IPS-18a (cell line): ENCODE measurements around the gene SPTLC1.
"Not testable (repeated sequence)": the region's sequence is repeated elsewhere in the genome, so short reads cannot be mapped to it uniquely, and the experiment has no call there.

ENCODE experiments used
- H3K27ac ChIP-seq: one replicate; pipeline ENCODE4 v1.5.1; 2013; ENCODE audit warnings: low read length
- H3K27me3 ChIP-seq: one replicate; pipeline ENCODE4 v1.6.1; 2013; ENCODE audit warnings: mild to moderate bottlenecking, low read length; ENCODE audit not compliant: control insufficient read depth, insufficient read depth
- H3K36me3 ChIP-seq: one replicate; pipeline ENCODE4 v1.6.1; 2013; ENCODE audit warnings: low read depth, low read length; ENCODE audit not compliant: control insufficient read depth
- H3K4me1 ChIP-seq: one replicate; pipeline ENCODE4 v1.6.1; 2013; ENCODE audit warnings: low read depth, low read length; ENCODE audit not compliant: control insufficient read depth
- H3K4me3 ChIP-seq: one replicate; pipeline ENCODE4 v1.5.1; 2013; ENCODE audit warnings: low read length
- H3K9ac ChIP-seq: one replicate; pipeline ENCODE4 v1.6.1; 2013; ENCODE audit warnings: mild to moderate bottlenecking, low read length, moderate library complexity
- H3K9me3 ChIP-seq: one replicate; pipeline ENCODE4 v1.6.1; 2013; ENCODE audit warnings: low read depth, low read length; ENCODE audit not compliant: control insufficient read depth

The SPTLC1 gene

GRCh38 chr9:92151691-92152393, 36.6 kb upstream of the SPTLC1 start:
- Histone ChIP-seq H3K9ac (no peak overlapping the region), H3K36me3 (no peaks in the 10 kb centered on the region), H3K27ac (no peak overlapping the region), H3K9me3 (no peaks in the 10 kb centered on the region), H3K4me3 (no peak overlapping the region), H3K4me1 (peaks cover 10% of the 10 kb centered on the region), H3K27me3 (no peaks in the 10 kb centered on the region)

DNA sequence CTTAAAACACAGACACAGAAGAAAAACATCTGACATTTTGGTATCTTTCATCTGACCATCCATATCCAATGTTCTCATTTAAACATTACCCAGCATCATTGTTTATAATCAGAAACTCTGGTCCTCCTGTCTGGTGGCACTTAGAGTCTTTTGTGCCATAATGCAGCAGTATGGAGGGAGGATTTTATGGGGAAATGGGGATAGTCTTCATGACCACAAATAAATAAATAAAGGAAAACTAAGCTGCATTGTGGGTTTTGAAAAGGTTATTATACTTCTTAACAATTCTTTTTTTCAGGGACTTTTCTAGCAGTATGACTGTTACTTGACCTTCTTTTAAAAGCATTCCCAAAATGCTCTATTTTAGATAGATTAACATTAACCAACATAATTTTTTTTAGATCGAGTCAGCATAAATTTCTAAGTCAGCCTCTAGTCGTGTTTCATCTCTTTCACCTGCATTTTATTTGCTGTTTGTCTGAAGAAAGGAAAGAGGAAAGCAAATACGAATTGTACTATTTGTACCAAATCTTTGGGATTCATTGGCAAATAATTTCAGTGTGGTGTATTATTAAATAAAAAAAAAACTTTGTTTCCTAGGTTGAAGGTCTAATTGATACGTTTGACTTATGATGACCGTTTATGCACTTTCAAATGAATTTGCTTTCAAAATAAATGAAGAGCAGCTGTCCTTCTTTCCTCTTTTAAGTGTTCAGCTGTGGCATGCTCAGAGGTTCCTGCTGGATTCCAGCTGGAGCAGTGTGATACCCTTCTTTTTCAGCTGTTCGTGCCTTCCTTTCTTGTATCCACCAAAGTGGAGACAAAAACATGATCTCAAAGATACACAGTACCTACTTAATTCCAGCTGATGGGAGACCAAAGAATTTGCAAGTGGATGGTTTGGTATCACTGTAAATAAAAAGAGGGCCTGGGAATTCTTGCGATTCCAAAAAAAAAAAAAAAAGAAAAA, 35.6 kb upstream of the SPTLC1 start:
- not testable (repeated sequence) for H3K27me3 ChIP-seq, H3K27ac ChIP-seq, H3K9me3 ChIP-seq, H3K4me3 ChIP-seq, H3K36me3 ChIP-seq, H3K9ac ChIP-seq
- peaks cover 14% of the 10 kb centered on the region for H3K4me1 ChIP-seq

GRCh38 chr9:92147852-92148180, 32.6 kb upstream of the SPTLC1 start:
- H3K9ac ChIP-seq: no peak overlapping the region
- no peak overlapping the region for H3K27ac ChIP-seq
- H3K9me3 ChIP-seq: no peaks in the 10 kb centered on the region
- H3K4me3 ChIP-seq: no peak overlapping the region
- H3K36me3 ChIP-seq: no peaks in the 10 kb centered on the region
- no peaks in the 10 kb centered on the region for H3K27me3 ChIP-seq
- peaks cover 14% of the 10 kb centered on the region for H3K4me1 ChIP-seq

DNA sequence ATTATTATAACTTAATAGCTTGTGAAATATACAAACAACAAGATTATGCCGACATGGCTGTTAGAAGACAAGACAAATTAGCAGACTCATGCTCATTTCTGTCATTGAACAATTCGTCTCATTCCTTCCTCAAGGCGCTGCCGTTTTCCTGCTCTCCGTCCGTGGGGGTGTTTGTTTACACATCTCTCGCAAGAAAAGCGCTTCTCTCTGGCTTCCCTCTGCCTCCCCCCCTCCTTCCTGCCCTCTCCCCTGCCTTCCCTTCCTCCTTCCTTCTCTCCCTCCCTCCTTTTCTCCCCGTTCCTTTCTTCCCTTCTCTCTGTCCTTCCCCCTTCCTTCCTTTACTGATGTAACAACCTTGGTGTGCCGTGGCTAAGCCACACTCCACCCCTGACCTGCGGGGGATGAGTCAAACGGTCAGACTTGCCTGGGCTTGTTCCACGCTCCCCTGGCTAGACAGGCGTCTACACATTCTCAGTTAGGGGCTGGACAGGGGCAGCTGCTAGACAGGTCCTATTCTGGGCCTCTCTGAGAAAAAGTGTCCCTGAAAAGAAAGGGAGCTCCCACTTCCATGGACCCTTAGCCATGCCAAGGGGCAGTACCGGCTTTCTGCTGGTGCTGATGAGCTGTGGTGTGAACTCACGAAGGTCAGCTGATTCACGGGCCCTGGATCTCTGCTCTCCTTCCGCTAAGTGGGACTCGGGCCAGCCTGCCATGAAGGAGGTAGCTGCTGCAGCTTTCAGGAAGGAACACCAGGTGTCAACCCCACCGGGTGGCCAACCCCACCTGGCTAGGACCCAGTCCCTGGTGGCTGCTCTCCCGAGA, 32.0 kb upstream of the SPTLC1 start:
- Histone ChIP-seq H3K4me3 (no peak overlapping the region), H3K9me3 (no peaks in the 10 kb centered on the region), H3K27me3 (peaks cover 2% of the 10 kb centered on the region), H3K9ac (no peak overlapping the region), H3K27ac (no peak overlapping the region), H3K36me3 (no peaks in the 10 kb centered on the region), H3K4me1 (peaks cover 14% of the 10 kb centered on the region)

DNA sequence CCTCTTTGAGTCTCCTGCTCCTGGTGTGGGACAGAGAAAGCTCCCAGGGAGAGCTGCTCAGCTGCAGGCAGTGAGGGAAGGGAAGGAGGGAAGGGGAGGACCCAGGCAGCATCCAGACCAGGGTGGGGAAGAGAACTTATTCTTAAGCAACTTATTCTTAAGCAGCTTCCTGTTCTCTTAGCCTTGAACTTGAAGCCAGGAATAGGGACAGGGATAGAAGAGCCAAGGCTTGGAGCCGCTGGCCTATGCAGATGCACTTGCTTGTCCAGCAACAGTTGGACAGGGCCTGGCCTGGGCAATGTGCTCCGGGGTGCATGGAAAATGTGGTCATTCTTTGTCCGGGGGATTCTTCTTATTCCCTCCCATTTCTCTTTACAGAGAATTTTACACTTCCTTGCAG, 31.4 kb upstream of the SPTLC1 start:
- Histone ChIP-seq H3K4me1 (peaks cover 14% of the 10 kb centered on the region), H3K36me3 (no peaks in the 10 kb centered on the region), H3K4me3 (no peak overlapping the region), H3K27me3 (peaks cover 9% of the 10 kb centered on the region), H3K9ac (no peak overlapping the region), H3K9me3 (no peaks in the 10 kb centered on the region), H3K27ac (no peak overlapping the region)

DNA sequence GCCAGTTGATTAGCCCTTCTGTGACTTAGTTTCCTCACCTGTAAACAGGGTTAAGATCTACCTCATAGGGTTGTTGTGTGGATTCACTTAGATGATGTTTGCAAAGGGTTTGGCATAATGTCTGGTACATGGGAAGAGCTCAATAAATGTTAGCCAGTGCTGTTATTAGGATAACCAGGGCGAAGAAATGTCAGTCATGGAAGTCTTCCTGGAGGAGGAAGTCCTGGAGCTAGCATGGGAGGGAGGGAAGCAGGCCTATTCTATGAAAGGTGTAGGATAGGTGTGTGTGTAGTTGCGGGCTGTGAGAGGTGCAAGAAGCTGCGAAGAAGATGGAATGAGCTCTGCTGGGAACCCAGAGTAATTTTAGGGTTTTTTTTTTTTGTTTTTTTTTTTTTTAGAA, 30.6 kb upstream of the SPTLC1 start:
- not testable (repeated sequence) for H3K4me3 ChIP-seq, H3K27ac ChIP-seq, H3K9ac ChIP-seq, H3K9me3 ChIP-seq, H3K36me3 ChIP-seq
- Histone ChIP-seq H3K4me1 (peaks cover 14% of the 10 kb centered on the region), H3K27me3 (peaks cover 17% of the 10 kb centered on the region)

DNA sequence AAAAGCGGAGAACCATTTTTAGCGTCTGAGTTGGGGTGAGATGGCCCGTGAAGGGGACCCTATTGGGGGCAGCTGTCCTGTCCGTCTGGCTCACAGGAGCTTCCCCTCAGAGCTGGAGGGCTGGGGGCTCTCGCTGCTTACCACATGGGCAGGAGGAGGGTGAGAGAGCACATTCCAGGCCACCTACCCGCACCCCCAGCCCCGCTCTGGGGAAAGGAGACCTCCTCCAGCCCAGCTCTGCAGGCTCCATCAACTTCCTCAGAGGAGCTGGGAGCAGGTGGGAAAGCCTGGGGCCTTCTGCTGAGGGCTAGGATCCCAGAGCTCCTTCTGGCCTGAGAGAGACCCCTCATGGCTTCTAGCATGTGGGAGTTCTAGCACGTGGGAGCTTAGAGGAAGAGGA, 27.1 kb upstream of the SPTLC1 start:
- Histone ChIP-seq H3K9ac (no peak overlapping the region), H3K36me3 (no peaks in the 10 kb centered on the region), H3K4me1 (peaks cover 9% of the 10 kb centered on the region), H3K4me3 (no peak overlapping the region), H3K9me3 (no peaks in the 10 kb centered on the region), H3K27ac (no peak overlapping the region), H3K27me3 (peaks cover 23% of the 10 kb centered on the region)

GRCh38 chr9:92141144-92142129, 26.2 kb upstream of the SPTLC1 start:
- Histone ChIP-seq H3K4me3 (peak overlapping the region; percentile 55), H3K27ac (no peak overlapping the region), H3K9ac (no peak overlapping the region), H3K36me3 (no peaks in the 10 kb centered on the region), H3K27me3 (peaks cover 23% of the 10 kb centered on the region), H3K4me1 (no peaks in the 10 kb centered on the region), H3K9me3 (no peaks in the 10 kb centered on the region)

DNA sequence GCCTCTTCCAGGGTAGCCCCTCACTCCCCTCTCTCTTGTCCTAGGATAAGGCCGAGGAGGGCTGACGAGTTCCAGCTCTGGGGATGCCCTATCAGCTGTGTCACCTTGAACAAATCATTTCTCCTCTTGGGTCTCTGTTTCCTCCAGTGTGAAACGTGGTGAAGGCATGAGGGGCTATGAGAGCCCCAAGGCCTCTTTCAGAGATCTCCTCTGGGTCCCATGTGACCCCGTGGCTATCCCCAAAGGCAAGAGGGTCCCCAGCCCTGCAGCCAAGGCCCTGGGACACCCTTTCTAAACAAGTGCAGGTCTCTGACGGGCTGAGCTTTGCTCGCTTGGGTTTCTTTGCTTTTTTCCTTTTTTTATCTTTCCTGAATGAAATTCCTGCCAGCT, 25.5 kb upstream of the SPTLC1 start:
- Histone ChIP-seq H3K36me3 (no peaks in the 10 kb centered on the region), H3K27ac (no peak overlapping the region), H3K4me1 (no peaks in the 10 kb centered on the region), H3K4me3 (peak overlapping the region; percentile 55), H3K27me3 (peaks cover 23% of the 10 kb centered on the region), H3K9ac (no peak overlapping the region), H3K9me3 (no peaks in the 10 kb centered on the region)

- H3K9ac ChIP-seq: no peak overlapping the region
- no peaks in the 10 kb centered on the region for H3K4me1 ChIP-seq
- H3K27me3 ChIP-seq: peaks cover 23% of the 10 kb centered on the region
- no peaks in the 10 kb centered on the region for H3K9me3 ChIP-seq
- H3K27ac ChIP-seq: no peak overlapping the region
- no peaks in the 10 kb centered on the region for H3K36me3 ChIP-seq
- peak overlapping the region; percentile 55 for H3K4me3 ChIP-seq
Observed at GRCh38 chr9:92140074-92140753, 25.0 kb upstream of the SPTLC1 start.
